ENCODE data around the gene PCK2. TPM values are rescaled to one million over a fixed set of nuclear protein-coding genes. Genes with fewer than 3 reads are reported as not detected.

The PCK2 gene
- total RNA-seq, 1 donor from 2014 or later: 5.8 TPM

DNA sequence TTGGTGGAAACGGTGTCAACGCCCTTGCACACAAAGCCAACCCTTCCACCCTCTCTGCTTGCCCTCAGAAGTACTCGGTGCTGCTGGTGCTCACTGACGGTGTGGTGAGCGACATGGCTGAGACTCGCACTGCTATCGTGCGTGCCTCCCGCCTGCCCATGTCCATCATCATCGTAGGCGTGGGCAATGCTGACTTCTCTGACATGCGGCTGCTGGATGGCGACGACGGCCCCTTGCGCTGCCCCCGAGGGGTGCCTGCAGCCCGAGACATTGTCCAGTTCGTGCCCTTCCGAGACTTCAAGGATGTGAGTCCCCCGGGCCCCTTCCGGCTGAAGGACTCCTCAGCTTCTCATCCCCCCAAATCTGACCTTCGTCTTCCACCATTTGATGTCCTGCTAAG lies 17.0 kb upstream of the PCK2 start:
- no peak for DNase-seq

DNA sequence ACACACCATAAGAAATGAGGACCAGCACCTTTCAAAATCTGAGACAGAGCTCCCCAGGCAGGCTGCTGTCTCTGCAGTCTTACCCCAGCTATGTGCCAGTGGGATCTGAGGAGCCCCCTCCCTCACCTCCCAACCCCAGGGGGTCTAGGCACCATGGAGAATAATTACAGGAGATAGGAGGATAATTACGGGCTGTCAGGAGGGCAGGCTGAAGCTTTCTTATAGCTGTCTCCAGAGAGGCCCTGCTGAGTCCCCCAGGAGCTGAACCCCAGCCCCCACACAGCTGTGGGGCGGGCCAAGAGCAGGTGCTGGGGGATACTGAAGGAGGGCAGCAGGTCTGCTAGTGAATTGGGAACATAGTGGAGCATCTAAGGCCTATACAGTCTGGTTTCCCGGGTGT lies 16.0 kb upstream of the PCK2 start:
- DNase-seq: no peak

DNA sequence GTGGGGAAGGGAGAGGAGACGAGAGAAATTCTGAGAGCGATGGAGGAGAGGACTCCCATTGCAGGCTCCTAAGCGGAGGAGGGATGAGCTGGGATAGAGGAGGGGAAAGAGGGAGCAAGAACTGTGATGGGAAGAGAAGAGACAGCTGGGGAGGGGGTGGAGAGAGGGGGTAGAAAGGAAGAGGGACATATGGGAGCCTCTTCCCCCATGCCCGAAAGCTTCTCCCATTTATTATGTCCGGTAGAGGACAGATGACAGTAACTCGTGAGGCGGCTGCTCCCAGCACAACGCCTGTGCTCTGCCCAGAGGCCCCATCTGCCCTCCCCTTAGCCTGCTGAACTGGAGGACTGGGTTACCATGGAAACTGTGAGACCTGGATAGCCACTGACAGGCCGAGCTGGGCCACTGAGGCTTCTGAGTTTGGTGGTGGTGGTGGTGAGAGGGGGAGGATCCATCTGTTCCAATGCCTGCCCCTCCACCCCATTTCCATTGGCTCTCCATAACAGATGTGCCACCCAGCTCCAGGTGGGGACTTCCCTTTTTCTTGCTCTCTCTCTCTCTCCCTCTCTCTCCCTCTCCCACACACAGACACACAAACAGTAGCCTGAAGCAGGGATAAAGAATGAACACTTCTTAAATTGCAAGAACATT lies 14.5 kb upstream of the PCK2 start:
- no peak for DNase-seq

DNA sequence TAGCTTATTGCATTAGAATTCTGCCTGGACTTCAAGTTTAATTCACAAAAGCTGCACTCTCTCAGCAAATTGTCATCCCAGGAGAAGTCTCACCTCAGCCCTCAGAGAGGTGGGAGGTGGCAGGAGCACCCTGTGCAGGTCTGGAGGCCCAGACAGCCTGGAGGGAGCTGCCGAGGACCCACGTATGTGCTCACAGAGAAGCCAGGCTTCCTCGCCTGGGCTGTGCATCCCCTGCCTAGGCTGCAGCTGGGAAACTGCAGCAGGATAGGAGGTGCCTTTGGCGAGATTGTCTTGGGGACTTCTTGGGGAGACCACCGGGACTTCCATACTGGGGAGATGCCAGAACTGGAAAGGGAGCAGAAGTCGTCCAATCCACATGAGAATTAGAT lies 14.0 kb upstream of the PCK2 start:
- no peak for DNase-seq

- peak; percentile 35 for DNase-seq
These were observed 13.0 kb upstream of the PCK2 start for GRCh38 chr14:24080888-24081738.

GRCh38 chr14:24081739-24082211 lies 12.3 kb upstream of the PCK2 start:
- DNase-seq: no peak

DNA sequence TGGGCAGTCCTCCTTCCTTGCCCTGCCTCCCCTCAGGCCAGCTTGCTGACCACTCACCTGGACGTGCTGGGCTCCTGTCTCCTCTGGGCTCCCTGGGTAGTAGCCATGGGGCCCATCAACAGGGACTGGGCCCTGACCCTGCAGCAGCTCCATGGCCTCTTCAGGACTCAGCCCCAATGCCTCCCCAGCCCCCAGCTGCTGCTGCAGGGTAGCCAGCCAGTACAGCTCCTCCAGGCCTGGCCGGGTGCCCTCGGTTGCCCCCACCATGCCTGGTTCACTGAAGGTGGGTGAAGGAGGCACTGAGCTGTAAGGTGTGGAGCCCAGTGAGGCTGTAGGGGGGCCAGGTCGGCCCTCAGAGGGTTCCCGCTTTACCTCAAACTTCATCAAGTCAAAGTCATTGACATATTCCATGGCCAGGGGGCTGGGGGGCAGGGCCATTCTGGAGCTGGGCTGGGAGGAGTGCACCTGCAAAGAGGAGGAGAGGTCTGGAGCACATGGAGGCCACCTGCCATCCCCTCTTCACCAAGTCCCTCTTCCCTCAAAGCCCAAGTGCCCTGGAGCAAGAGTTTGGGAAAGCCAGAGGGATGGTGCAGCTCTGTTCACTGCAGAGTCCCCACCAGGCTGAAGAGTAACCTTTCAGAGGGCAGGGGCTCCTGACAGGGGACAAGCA lies 11.6 kb upstream of the PCK2 start:
- no peak for DNase-seq

GRCh38 chr14:24083462-24083861 lies 10.6 kb upstream of the PCK2 start:
- no peak for DNase-seq

GRCh38 chr14:24084440-24084839 lies 9.7 kb upstream of the PCK2 start:
- no peak for DNase-seq

- DNase-seq: no peak
These were observed 8.9 kb upstream of the PCK2 start for GRCh38 chr14:24085215-24085614.

- DNase-seq: no peak
These were observed 7.7 kb upstream of the PCK2 start for GRCh38 chr14:24086193-24086955.

- no peak for DNase-seq
These were observed 7.1 kb upstream of the PCK2 start for GRCh38 chr14:24087004-24087403.

GRCh38 chr14:24088095-24088494 lies 6.0 kb upstream of the PCK2 start:
- DNase-seq: no peak

DNA sequence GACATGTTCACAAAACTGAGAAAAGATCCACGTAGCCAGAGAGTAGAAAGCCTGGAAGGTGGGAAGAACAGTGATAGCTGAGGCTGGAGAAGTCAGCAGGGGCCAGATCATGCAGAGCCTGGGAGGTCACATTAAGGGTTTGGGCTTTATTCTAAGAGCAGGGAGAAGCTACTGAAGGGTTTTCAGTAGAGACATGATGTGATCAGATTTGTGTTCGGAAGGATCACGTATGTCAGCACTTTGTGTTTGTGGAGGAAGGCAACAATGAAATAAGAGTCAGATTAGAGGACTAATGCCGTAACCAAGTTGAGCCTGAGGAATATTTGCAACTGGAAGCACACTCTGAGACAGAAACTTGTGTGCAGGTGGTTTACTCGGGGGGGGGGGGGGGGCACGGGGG lies 4.2 kb upstream of the PCK2 start:
- no peak for DNase-seq

- DNase-seq: no peak
These were observed 2.0 kb upstream of the PCK2 start for GRCh38 chr14:24092110-24092504.

DNA sequence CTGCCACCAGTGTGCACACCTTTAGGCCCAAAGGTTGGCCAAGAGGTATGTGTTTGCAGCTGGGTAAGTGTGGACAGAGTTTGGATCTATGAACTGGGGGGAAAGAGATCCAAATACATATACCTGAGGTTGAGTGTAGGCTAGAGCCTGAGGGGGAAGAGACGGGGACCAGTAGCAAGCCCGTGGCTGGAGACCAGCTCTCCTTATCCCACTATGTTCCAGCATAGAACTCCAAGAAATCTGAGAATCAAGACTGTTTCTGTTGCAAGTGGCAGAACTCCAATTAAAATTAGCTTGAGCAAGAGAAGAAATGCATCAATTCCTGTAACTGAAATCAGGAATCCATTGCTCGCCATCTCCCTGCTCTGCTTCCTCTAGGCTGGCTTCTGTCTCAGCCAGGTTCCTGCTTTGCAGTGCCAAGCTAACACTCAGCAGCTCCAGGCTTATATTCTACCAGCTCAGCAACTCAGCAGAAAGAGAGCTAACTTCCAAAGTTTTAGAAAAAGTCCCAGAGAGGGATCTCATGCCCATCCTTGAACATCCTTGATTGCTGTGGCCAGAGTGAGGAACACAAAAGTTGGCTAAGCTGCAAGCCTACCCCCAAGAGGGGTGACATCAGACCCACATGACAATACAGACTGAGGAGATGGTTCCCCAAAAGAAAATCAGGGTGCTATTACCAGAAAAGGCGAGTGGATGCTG lies 1.5 kb upstream of the PCK2 start:
- DNase-seq: no peak

GRCh38 chr14:24093207-24093900 lies 757 bp upstream of the PCK2 start:
- no peak for DNase-seq

DNA sequence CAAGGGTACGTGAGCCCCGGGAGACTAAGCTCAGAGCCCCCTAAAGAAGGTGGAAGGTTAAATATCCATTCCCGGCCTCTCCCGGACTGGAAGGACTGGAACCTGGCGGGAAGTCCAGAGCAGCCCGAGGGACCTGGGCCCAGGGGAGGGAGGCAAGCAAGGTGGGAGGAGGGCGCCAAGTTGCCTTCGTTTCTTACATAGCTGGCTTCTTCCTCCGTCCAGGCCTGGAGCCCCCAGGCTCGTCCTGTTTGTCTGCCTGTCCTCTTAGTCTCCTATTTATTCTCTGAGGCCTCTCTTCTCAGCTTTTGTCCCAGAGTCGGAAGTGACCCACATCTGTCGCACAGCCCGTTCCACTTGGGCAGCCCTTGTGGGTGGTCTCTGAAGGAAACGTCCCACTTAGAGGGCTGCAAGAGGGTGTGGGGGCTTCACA lies 745 bp downstream of the PCK2 start:
- peak; percentile 18 for DNase-seq

- no peak for DNase-seq
These were observed 1.4 kb downstream of the PCK2 start for GRCh38 chr14:24095271-24096068.

GRCh38 chr14:24096545-24097181 lies 2.6 kb downstream of the PCK2 start:
- no peak for DNase-seq

Measured in dermis blood vessel endothelial cell (primary cell).